Measurements from ENCODE around the gene SH3TC1.
A peak's percentile ranks its signal among the peaks of the same experiment; 100 is the strongest.

SH3TC1 gene

DNA sequence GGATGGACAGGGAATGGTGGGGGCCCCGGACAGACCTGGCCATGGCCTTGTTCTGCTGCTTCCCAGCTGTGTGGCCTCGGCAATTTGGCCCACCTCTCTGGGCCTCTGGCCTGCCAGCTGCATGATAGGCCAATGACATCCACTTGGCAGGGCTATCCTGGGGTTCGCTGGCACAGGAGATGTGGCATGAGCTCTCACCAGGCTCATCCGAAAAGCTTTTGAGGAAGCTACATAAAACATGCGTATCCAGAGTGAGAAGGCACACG lies 18.1 kb downstream of the SH3TC1 start:
- DNase-seq, result no peak

DNA sequence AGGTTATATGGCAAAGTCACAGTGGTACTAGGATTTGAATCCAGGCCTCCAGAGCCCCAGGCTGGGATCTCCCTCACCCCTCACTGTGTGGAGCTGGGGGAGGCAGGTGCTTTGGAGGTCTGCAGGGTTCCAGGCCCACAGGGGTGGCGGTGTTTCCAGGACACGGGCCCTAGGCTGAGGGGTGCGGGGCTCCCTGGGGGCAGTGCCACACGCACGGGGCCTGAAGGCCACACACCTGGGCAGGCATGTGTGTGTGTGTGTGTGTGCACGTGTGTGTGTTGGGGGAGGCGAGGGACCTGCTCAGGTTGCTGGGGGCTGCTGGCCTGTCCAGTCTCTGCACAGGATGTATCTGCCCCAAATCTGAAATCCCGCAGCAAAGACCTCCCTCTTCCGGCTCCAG lies 18.8 kb downstream of the SH3TC1 start:
- no peak for DNase-seq

DNA sequence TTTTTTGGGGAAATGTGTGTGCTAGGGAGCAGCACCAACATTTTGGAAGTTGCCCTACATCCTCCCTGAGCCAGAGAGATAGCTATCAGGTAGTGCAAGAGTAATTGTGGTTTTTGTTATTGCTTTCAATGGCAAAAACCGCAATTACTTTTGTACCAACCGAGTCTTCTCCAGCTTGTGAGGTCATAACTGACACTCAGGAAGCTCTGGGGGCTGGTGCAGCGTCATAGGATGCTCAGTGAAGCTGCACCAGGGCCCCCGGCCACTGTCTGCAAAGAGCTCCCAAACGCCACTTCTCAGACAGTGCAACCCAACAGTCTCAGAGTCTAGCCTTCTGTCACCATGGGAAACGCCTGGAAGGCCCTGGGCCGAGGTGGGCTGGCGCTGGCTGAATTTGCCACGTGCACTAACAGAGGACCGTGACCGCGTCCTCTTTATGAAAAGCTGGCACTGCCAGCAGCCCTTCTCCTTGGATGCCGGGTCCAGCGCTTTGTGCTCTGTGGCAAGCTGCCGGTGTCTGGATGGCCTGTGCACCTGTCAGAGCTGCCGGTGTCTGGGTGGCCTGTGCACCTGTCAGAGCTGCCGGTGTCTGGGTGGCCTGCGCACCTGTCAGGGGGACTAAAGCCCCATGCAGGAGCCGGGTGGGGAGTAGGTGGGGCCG lies 19.4 kb downstream of the SH3TC1 start:
- no peak for DNase-seq

DNA sequence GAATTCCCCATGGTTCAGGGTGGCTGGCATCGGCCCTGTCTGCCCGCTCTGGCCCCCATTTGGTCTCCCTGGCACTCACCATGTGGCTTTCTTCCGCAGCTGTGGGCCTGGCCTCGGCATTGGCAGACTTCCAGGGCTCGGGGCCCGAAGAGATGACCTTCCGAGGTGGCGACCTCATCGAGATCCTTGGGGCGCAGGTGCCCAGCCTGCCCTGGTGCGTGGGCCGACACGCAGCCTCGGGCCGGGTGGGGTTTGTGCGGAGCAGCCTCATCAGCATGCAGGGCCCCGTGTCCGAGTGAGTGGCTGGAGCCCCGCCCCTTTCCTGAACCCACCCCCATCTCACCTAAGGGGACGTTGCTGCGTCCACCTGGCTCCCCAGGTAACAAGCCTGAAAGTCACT lies 20.1 kb downstream of the SH3TC1 start:
- DNase-seq, result no peak

DNA sequence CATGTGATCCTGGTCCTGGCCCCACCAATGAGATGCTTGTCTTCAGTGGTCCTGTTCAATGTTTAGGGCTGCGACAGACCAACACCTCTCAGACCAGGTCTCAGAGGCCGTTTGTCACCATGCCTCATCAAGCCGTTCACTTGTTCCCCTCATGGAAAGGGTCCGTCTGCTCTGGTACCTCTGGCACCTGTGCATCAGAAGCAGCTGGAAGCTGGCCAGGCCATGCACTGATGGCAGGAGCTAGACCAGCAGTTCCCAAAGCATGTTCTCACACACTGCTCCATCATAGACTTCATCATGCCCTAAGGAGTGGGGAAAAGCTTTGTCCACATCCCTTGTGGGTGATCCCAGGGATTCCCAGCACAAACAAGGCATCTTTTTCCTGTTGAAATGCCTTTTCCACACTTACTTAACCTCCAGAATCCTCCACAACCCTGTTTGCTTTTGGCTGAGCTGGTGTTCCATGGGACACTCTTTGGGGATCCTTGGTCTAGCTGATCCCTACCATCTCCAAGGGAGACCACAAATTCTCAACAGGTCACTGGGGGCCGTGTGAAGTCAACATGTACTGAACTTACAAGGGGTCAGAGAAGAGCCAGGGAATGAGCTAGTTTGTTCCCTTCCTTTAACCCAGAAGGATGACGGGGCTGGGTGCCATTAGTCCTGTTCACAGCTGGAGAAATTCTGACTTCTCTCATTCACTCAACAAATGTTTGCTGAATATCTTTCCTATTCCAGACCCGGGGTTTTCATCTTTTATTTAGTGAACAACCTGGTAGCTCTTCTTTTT lies 21.8 kb downstream of the SH3TC1 start:
- no peak for DNase-seq

DNA sequence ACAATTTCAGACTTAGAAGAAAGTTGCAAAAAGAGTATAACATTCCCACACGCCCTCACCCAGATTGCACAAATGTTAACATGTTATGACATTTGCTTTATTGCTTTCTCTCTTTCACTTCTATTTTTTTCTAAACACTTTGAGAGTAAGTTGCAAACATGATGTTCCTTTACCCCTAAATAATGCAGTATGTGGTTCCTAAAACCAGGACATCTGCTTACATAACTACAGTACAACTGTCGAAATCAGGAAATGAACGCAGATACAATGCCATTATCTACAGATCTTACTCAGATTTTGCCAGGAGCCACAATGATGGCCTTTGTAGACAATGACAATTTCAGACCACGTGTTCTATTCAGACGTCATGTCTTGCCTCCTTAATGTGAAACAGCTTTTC lies 22.4 kb downstream of the SH3TC1 start:
- peak; percentile 57 for DNase-seq

DNA sequence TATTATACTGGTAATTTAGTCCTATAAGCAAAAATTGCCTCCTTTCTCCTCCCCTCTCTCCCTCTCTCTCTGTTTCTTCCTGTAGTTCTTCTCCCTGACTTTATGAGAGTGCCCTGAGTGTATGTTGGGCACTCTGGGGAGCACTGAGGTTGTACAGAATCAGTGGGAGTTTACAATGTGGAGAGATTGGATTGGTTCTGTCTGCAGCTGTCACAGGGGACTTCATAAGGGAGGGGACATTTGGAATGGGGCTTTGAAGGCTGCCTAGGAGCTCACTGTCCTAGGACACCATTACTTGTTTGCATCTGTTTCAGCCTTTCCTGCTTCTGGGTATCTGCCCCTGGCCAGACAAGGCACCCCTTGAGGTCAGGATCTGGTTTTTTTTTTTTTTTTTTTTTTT lies 22.9 kb downstream of the SH3TC1 start:
- no peak for DNase-seq

DNA sequence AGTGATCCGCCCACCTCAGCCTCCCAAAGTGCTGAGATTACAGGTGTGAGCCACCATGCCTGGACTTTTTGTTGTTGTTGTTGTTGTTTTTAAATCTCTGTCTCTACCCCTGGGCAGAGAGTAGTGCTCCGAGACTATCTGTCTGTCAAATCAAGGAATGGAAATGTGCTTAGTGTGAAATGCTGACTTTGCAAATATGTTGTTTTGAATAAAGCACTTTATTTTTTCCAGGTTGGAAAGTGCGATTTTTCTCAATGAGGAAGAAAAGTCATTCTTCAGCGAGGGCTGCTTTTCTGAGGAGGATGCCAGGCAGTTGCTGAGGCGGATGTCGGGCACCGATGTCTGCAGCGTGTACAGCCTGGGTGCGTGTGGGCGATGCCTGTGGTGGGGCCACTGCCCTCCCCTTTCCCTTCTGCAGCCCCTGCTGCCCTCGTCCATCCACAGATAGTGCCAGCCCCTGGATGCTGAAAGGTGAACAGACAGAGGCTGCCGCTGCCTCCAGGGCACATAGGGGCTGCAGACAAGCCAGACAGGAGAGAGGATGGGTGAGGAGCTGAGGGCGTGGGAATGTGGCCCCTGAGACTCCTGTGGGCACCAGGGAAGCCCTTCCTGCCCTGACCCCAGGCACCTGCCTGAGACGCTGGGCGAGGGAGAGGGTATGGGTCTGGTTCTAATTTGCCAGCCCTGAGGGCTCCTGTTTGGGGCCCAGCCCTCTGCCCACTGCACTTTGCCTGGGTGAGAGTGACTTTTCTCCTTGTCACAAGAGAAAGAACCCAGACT lies 23.7 kb downstream of the SH3TC1 start:
- DNase-seq, result no peak

DNA sequence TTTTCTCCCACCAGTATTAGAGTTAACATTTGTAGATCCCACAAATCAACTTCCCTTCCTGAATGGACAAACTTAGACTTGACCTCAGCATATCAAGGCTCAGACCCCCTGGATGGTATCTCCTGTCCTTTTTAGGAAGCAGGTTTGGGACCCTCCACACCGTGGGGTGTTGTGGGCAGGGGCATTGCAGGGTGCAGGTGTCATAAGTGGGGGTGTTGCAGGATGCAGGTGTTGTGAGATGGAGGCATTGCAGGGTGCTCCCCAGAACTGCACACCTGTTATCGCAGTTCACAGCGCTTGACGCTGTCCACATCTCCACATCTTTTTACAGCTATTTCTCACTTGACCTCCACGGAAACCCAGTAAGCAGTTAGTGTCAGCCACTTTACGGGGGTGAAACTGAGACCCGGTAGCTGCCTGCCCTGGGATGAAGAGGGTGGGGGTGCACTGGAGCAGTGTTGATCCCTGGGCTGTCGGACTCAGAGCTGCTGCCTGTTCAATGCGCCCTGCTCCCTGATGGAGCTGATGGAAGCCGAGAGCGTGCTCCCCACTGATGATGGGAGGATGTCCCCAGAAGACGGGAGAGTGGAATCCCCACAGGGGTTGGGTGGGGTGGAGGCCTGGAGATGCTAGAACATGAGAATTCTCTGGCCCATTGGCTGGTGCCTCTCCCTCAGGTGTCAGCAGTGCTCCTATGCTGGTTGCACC lies 25.3 kb downstream of the SH3TC1 start:
- DNase-seq, result no peak

DNA sequence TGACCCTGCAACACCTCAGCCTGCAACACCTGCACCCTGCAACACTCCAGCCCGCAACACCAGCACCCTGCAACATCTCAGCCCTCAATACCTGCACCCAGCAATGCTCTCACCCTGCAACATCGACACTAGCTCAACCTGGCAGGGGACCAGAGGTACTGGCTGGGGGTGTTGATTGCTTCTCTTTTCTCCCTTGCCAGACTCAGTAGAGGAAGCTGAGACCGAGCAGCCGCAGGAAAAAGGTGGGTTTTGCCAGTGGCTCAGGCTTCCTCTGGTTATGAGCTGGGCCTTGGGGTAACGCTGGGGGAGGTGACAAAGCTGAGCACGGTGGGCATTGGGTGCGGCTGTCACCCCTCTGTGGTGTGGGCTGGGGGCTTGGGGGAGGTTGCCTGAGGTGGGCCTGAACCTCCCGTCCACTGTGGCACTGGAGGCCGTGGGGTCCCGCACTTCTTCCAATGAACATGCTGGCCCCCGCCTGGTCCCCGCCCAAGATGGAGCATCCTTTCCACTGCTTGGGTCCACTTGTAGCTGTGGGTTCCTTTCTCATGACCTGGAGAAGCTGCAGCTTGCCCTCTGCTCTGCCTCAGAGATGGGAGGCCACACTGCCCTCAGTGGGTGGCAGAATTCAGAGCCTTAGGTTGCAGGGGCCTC lies 26.0 kb downstream of the SH3TC1 start:
- no peak for DNase-seq

DNA sequence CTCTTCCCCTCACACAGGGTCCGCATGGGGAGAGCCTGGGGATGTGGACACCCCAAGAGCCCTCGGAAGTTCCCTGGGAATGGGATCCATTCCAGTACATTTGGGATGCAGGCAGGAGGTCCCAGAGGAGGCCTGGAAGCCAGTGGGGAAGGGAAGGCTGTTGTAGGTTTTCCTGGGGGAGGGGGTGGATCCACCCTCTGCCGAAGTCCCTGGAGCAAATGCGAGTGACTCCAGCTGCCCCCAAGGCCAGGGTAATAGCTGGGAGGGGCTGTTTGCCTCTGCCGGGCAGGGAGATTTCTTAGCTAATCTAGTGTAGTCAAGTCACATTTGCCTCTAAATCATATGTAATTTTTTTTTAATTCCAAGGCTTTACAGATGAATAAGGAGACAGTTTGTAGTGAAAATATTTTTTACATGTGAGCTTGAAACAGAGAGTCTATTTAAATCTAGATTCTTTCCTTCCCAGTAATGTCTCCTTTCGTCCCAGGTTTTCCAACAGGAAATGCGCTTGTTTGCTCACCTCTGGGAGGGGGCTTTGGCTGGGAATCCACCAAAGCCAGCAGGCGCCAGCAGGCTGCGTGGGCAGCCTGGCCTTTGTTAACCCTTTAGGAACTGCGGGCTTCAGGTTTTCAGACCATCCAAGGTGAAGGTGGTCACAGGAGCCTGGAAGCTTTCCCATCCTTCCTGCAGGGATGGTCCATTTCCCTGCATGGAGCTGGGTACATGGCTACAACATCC lies 26.8 kb downstream of the SH3TC1 start:
- DNase-seq, result no peak

DNA sequence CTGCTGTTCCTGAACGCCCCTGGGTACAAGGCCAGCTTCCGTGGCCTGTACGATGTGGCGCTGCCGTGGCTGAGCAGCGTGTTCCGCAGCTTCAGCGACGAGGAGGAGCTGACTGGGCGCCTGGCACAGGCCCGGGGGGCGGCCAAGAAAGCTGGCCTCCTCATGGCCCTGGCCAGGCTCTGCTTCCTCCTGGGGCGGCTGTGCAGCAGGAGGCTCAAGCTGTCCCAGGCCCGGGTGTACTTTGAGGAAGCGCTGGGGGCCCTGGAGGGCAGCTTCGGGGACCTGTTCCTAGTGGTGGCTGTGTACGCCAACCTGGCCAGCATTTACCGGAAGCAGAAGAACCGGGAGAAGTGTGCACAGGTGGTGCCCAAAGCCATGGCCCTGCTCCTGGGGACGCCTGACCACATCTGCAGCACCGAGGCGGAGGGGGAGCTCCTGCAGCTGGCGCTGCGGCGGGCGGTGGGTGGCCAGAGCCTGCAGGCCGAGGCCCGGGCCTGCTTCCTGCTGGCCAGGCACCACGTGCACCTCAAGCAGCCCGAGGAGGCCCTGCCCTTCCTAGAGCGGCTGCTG lies 28.2 kb downstream of the SH3TC1 start:
- DNase-seq, result no peak

DNA sequence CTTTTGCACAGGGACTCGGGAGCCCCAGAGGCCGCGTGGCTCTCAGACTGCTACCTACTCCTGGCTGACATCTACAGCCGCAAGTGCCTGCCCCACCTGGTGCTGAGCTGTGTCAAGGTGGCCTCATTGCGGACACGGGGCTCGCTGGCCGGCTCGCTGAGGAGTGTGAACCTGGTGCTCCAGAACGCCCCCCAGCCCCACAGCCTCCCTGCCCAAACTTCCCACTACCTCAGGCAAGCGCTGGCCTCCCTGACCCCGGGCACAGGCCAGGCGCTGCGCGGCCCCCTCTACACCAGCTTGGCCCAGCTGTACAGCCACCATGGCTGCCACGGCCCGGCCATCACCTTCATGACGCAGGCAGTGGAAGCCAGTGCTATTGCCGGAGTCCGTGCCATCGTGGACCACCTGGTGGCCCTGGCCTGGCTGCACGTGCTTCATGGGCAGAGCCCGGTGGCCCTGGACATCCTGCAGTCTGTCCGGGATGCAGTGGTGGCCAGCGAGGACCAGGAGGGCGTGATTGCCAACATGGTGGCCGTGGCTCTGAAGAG lies 28.8 kb downstream of the SH3TC1 start:
- DNase-seq, result no peak

DNA sequence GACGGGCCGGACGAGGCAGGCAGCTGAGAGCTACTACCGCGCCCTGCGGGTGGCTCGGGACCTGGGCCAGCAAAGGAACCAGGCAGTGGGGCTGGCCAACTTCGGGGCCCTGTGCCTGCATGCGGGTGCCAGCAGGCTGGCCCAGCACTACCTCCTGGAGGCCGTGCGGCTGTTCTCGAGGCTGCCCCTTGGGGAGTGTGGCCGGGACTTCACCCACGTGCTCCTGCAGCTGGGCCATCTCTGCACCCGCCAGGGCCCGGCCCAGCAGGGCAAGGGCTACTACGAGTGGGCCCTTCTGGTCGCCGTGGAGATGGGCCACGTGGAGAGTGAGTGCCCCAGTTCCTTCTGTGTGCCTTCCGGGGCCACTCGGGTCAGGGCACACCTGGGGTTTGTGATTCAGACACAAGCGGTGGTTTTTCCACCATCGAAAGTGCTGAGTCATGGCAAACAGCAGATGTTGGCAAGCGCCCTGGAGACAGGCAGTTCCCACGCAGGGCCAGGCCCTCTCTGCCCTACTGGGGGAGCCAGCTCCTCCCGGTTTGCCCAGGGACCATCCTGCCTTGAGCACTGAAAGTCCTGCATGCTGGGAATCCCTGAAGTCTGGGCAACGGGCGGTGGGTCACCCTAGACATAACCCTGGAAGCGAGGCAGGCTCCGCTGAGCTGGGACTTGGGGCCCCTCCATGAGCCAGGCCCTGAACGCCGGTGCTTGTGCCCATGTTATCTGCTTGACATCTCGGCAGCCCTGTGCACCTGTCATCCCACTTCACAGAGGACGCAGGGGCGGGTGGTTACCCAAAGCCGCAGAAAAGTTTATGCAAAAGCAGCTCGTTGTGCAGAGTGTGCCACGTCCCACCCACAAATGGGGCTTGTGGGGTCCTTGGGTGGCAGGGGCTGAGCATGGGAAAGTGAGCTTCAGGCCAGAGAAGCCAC lies 29.5 kb downstream of the SH3TC1 start:
- DNase-seq, result peak; percentile 79

DNA sequence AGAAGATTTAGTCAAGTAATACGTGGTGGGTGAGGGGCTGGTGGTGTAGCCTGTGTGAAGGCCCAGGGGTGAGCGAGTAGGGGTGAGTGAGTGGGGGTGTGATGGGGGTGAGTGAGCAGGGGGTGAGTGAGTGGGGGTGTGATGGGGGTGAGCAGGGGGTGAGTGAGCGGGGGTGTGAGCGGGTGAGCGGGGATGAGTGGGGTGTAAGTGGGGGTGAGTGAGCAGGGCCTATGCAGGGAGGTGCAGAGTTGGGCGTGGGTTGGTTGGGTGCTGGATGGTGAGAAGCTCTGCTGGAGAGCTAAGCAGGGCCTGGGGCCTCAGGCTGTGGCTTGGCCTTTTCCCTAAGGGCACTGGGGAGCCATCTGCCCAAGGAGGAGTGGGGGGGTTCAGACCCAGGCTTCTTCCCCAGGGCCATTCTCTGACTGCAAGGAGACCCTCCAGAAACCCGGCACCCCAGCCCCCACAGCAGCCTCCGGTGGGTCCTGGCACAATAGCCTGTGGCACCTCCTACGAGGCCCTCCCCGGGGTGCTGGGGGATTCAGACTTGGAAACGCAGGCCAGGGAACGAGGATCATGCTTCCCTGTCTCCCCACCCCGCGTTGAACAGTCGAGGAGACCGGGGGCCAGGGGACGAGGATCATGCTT lies 30.4 kb downstream of the SH3TC1 start:
- no peak for DNase-seq

DNA sequence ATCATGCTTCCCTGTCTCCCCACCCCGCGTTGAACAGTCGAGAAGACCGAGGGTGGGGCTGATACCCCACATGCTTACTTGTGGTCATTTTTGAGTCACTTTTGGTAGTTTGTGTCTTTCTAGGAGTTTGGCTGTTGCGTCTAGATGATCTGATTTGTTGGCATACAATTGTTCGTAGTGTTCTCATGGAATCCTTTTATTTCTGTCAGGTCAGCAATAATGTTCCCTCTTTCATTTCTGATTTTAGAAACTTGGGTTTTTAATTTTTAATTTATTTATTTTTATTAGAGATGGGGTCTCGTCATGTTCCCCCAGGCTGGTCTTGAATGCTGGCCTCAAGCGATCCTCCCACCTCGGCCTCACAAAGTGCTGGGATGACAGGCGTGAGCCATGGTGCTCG lies 30.9 kb downstream of the SH3TC1 start:
- no peak for DNase-seq

DNA sequence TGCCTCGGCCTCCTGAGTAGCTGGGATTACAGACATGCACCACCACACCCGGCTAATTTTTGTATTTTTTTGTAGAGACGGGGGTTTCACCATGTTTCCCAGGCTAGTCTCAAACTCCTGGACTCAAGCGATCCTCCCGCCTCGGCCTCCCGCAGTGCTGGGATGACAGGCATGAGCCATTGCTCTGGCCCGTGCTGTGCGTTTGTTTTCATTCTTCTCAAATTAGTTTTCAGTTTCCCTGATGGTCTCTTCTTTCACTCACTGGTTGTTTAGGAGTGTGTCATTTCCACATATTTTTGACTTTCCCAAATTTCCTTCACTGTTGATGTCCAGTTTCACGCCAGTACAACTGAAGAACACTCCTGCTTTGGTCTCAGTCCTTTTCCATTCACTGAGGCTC lies 31.8 kb downstream of the SH3TC1 start:
- no peak for DNase-seq

DNA sequence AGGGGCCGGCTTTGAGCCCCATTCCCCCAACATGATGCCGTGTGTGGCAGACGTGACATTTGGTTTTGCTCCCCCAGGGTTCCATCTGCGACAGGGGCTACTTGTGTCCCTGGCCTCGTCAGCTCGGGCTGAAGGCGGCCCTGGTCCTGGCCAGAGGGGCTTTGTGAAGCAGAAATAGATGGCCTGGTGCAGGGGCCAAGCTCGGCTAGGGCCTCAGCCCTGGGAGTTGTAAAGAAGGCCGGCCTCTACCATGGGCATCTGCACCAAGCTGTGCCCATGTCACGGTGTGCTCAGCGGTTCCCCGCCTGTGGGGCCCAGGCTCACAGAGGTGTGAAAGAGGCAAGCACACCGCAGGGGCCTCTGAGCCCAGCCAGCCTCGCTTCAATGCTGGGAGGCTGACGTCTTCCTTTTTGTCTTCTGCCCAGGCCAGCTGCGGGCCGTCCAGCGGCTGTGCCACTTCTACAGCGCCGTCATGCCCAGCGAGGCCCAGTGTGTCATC lies 32.5 kb downstream of the SH3TC1 start:
- no peak for DNase-seq

DNA sequence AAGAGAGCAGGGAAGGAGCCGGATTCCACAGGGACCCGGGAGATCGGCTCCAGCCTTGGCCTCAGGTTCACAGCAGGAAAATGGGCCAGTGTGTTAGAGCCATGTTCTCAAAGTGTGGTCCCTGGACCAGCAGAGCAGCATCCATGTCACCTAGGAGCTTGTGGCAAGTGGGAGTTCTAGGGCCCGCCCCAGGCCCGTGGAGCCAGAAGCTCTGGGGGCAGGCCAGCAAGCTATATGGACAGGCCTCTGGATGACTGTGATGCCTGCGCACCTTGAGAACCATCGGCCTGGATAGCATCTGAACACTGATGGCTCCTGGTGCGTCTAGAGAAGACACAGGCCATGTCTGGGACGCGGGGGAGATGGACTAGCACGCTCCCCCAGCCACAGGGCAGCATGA lies 33.7 kb downstream of the SH3TC1 start:
- no peak for DNase-seq
